GM15510 (cell line): ENCODE data around the gene GHR.

Source experiments
- POLR2A ChIP-seq: IDR thresholded peaks from 3 replicates; pipeline ENCODE4 v1.6.1; 2011; ENCODE audit warnings: borderline replicate concordance; ENCODE audit not compliant: insufficient read length; ENCODE audit errors: extremely low read depth

The GHR gene

GRCh38 chr5:42423285-42424165 is at the start of gene GHR:
GHR (plus strand) TSS chr5:42423439; CDS start chr5:42565875, 142,436 bp downstream.
- TF ChIP-seq POLR2A: no peak

GRCh38 chr5:42374679-42375273 is 48.5 kb upstream of the GHR start:
- no peak for TF ChIP-seq POLR2A

- no peak for TF ChIP-seq POLR2A
Observed at GRCh38 chr5:42377496-42377895, 45.7 kb upstream of the GHR start.

DNA sequence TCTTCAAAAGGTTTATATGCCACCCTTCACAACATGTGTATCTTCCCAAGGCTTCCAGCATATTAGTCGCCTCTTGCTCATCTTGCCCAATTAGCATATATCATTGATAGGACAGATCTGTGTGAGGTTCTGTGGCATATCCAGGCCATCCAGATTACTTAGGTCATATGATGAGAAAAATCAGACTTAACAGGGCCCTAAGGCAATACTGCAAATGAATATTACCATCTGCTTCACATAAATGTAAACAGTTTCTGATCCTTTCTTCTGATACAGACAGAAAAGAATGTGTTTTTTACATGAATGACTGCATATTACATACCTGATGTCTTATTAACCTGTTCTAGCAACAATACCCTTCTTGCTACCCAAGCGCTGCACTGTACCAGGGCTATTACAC is 41.3 kb upstream of the GHR start:
- TF ChIP-seq POLR2A: no peak

DNA sequence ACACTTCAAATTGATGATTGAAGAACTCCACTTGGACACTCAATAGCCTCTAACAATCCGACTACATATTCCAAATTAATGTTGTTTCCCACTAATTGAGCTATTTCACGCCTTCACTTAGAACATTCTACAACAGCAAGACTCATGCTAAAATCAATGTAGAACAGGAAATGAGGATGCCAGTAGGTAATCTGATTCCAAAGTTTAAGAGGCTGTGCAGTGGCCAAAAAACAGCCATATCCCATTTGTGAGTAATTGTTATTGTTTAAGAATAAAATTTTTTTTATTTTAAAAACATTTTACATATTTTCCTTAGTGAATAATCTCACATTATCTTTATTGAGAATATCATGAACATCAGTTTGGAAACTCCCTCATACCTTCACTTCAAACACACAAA is 35.7 kb upstream of the GHR start:
- no peak for TF ChIP-seq POLR2A

- no peak for TF ChIP-seq POLR2A
Observed at GRCh38 chr5:42390115-42390514, 33.1 kb upstream of the GHR start.

DNA sequence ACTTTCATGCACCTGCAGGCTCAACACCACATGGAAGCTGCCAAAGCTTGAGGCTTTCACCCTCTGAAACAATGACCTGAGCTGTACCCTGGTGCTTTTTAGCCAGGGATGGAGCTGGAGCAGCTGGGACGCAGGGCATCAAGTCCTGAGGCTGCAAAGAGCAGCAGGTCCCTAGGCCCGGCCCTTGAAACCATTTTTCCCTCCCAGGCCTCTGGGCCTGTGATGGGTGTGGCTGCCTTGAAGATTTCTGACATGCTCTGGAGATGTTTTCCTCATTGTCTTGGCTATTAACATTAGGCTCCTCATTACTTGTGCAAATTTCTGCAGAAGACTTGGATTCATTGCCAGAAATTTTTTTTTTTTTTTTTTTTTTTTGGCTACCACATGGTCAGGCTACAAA is 30.3 kb upstream of the GHR start:
- no peak for TF ChIP-seq POLR2A

DNA sequence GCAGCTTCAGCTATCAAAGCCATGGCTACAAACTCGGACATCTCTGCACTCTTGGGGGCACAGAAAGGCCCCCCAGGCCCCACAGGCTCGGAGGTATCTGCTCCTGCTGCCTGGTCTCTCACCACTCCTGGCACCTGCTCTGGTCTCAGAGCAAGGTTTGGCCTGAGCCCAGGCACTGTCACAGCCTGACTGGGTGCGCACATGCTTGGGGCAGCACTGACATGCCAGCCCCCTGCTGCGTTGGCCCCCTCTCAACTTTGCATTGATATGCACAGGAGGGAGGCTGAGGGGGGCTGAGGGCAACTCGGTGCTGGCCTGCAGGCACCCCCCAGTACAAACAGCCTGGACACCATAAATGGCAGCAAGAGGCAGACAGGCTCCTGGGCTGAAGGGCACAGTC is 27.1 kb upstream of the GHR start:
- no peak for TF ChIP-seq POLR2A

- no peak for TF ChIP-seq POLR2A
Observed at GRCh38 chr5:42397267-42397666, 26.0 kb upstream of the GHR start.

DNA sequence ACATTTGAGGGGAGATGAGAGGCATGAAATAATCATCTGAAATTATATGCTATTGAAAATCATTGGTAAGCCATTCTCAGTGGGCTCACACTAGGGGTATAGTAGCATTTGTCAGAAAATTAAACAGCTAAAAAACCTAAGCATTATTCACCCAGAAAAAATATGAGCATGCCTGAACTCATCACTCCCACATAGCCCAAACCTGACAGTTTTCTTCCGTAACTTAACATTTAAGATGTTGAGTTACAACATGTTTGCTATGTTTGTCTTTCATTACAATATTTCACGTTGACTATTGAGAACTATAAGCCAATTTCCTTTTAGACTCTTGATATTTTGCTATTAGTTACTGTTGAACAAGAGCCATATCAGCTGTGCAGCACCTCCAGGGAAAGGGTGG is 23.5 kb upstream of the GHR start:
- no peak for TF ChIP-seq POLR2A

DNA sequence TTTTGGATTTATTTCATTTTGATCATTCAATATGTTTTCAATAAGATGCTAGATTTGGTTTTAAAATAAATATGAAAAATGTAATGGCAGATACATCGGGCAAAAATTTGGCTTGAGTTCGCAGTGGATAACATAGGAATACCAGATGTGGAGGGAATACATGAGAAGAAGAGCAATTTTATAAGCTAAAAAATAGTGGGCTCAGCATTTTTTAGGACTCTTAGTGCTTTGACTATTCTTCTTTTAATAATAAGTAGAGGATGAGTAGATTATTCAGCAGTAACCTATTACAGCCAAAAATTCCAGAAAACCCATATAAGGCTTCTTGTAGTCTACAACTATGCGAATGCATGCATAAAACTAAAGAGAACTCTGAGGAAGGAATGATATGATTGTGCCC is 22.8 kb upstream of the GHR start:
- TF ChIP-seq POLR2A: no peak

GRCh38 chr5:42403236-42403635 is 20.0 kb upstream of the GHR start:
- TF ChIP-seq POLR2A: no peak

DNA sequence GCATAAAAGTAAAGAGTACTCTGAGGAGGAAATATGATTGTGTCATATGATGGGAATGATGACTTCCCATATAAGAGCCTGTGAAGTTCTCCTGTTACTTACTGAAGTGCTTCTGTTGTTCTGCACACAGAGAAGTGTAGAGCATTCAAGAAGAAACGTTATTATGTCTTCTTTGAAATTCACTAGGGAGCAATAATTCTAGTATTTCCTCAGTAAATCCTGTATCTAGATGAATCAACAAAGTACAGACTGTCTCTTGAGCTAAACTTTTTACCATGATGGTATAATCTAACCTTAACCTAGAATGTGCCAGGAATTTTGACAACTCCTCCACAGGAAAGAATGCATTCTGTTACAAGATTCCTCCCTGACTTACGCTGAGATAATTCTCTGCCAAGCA is 18.9 kb upstream of the GHR start:
- TF ChIP-seq POLR2A: no peak

GRCh38 chr5:42419294-42419693 is 3.9 kb upstream of the GHR start:
- TF ChIP-seq POLR2A: no peak

- no peak for TF ChIP-seq POLR2A
Observed at GRCh38 chr5:42422656-42423280, 471 bp upstream of the GHR start.

- no peak for TF ChIP-seq POLR2A
Observed at GRCh38 chr5:42426016-42426415, 2.8 kb downstream of the GHR start.
